GM19372 (cell line): ENCODE results near the gene CEBPB.
"Not testable (repeated sequence)": the region's sequence is repeated elsewhere in the genome, so short reads cannot be mapped to it uniquely, and the experiment has no call there.

Experiments
- ATAC-seq: cut with Tn5 transposase; IDR thresholded peaks from one replicate; pipeline ENCODE4 v1.9.1; 2021; ENCODE audit warnings: mild to moderate bottlenecking, low read depth, moderate library complexity; ENCODE audit not compliant: unreplicated experiment

CEBPB gene

DNA sequence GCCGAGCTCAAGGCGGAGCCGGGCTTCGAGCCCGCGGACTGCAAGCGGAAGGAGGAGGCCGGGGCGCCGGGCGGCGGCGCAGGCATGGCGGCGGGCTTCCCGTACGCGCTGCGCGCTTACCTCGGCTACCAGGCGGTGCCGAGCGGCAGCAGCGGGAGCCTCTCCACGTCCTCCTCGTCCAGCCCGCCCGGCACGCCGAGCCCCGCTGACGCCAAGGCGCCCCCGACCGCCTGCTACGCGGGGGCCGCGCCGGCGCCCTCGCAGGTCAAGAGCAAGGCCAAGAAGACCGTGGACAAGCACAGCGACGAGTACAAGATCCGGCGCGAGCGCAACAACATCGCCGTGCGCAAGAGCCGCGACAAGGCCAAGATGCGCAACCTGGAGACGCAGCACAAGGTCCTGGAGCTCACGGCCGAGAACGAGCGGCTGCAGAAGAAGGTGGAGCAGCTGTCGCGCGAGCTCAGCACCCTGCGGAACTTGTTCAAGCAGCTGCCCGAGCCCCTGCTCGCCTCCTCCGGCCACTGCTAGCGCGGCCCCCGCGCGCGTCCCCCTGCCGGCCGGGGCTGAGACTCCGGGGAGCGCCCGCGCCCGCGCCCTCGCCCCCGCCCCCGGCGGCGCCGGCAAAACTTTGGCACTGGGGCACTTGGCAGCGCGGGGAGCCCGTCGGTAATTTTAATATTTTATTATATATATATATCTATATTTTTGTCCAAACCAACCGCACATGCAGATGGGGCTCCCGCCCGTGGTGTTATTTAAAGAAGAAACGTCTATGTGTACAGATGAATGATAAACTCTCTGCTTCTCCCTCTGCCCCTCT lies 1.1 kb downstream of the CEBPB start:
- ATAC-seq, result peak; percentile 26

DNA sequence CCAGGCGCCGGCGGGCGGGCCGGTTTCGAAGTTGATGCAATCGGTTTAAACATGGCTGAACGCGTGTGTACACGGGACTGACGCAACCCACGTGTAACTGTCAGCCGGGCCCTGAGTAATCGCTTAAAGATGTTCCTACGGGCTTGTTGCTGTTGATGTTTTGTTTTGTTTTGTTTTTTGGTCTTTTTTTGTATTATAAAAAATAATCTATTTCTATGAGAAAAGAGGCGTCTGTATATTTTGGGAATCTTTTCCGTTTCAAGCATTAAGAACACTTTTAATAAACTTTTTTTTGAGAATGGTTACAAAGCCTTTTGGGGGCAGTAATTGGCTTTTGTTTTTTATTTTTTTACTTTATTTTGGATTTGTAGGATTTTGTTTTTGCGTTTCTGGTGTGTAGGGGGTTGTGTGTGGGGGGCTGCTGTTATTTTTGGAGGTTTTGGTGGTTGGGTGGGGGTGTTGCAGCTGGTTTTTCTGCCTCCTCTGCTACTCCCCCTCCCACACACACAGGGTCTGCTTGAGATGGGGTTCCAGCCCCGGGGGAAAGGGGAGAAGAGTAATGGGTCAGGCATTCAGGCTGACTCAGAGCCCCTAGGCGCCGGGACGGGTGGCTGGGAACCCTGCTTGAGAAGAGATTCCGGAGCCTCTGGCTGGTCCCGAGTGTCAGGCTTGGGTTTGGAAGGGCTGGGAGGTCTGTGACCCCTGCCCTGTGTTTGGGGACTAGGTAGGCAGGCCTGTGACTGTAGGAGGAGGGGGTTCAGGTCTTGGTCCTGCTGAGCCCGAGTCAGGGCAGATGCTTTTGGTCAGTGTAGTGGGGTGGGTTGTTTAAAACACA lies 2.0 kb downstream of the CEBPB start:
- ATAC-seq, result no peak

DNA sequence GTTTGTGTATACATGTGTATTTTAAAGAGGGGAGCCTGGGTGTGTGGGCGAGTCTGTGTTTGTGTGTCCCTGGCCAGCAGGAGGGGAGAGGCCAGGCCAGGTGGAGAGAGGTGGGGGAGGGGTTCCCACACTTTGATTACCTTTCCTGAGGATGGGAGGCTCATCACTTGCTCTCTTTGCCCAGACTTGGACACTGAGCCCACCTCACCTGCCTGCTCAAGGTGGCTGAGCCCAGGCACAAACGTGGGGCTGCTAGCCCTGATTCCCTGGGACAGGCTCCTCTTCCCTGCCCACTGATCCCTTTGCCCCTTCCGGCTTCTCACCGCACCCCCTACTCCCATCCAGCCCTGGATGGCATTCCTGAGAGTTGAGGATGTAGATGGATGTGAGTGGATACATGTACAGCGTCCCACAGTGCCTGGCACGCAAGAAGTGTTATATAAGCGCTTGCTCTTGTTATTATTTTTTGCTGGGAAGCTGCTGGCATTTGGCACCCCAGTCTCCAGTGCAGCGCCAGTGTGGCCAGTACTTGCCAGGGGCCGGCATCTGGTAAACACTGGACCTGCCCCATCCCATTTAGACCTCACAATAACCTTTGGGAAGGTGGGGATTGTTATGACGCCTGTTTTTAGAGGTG lies 2.7 kb downstream of the CEBPB start:
- no peak for ATAC-seq

GRCh38 chr20:50193836-50194421 lies 3.3 kb downstream of the CEBPB start:
- ATAC-seq, result no peak

DNA sequence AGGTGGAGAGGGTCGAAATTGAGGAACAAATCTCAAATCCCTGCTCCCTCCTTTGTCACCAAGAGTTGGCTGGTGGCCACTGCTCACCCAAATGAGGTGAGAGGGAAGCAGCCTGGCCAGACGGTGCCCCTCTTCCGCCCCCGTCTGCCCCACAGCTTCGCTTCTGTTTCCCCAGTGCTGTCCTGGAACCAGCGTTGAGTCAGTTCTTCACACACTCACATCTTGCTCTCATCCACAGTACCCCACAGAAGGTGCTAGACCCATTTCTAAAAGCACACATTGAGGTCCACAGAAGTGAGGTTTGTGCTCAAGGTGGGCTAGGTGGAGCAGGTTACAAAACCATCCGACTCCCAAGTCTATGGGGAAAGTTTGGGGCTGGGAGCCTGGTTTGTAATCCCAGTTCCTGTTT lies 3.8 kb downstream of the CEBPB start:
- ATAC-seq, result no peak

DNA sequence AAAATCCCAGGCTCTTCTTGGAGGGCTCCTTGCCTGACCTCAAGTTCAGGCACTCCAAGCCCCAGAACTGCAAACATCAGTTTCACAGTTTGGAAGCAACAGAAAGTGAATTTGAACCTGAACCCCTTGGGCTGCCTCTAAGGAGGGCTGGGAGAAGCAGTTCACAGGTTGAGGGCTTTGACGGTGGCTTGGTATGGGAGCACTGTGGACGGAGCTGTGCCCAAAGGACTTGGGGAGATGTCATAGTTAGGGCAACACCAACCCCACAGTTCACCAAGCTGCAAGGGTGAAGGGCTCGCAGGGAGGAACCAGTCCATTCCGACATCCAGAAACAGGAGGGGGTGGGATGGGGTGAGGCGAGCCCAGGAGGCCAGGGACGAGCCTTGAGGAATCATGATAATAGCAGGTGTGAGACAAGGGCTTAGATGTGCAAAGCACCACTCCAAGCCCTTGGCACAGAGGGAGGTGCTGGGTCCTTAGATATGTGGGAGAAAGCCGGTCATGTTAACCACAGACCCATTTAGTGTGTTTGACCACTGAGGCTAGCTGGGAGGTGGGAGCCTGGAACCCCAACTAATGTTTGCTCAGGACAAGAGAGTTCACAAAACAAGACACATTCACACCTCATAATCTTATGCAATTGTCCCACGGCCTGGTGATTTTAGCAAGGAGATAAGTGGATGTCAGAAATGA lies 4.3 kb downstream of the CEBPB start:
- no peak for ATAC-seq

DNA sequence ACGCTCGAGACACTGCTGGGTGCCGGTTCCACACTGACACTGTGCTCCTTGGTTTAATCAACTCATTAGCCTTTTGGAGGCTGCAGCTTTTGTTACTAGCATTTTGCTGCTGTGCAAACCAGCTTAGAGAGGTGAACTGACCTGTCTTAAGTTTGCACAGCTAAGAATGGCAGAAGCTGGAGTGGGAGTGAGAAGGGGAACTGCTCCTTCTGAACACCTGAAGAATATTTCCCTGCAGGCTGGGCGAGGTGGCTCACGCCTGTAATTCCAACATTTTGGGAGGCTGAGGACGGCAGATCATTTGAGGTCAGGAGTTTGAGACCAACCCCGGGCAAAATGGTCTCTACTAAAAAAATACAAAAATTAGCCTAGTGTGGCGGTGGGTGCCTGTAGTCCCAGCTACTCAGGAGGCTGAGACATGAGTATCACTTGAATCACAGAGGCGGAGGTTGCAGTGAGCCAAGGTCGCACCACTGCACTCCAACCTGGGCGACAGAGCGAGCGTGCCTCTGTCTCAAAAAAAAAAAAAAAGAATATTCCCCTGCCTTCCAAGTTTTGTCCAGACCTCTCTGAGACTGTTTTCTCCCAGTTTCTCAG lies 5.0 kb downstream of the CEBPB start:
- ATAC-seq, result no peak

GRCh38 chr20:50196248-50196647 lies 5.6 kb downstream of the CEBPB start:
- ATAC-seq, result no peak

GRCh38 chr20:50196896-50197295 lies 6.3 kb downstream of the CEBPB start:
- ATAC-seq, result no peak

- ATAC-seq, result no peak
Measured at GRCh38 chr20:50197463-50198179, 7.0 kb downstream of the CEBPB start.

DNA sequence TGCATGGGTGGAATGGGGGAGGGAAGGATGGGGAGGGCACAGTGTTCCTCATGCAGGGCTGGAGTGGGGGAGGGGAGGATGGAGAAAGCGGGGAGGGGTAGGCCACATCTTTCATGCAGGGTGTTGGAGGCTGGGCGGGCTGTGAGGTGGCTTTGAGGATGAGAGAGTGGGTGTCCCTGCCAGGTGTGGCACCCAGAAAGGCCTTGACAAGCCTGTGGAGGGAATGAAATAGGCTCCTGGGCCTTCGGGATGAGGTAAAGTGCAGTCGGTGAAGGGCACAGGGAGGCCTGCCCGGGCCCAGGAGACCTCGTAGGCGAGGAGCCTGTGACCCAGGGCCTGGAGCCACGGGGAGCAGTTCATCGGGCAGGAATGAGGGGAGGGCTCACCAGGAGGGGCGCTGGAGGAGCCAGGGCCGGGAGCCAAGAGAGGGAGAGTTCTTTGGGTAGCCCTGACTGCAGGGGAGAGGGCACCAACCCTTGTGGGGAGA lies 7.6 kb downstream of the CEBPB start:
- ATAC-seq, result no peak

DNA sequence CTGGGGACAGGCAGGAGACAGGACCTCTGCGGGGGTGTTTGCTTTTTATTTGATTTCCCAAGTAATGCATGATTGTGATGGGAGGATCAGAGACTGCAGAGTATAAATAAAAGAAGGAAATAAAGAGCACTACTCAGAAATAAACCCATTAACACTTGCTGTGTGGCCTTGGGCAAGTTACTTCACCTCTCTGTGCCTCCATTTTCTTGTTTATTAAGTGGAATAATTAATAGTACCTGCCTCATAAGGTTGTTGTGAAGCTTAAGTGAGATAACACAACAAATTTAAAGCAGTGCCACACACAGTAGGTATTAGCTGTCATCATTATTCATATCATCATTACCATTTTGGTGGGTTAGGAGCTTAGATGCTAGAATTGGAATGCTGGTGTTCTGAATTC lies 8.1 kb downstream of the CEBPB start:
- ATAC-seq, result no peak

GRCh38 chr20:50199703-50200102 lies 9.1 kb downstream of the CEBPB start:
- ATAC-seq, result no peak

GRCh38 chr20:50200482-50201104 lies 10.0 kb downstream of the CEBPB start:
- ATAC-seq, result no peak

DNA sequence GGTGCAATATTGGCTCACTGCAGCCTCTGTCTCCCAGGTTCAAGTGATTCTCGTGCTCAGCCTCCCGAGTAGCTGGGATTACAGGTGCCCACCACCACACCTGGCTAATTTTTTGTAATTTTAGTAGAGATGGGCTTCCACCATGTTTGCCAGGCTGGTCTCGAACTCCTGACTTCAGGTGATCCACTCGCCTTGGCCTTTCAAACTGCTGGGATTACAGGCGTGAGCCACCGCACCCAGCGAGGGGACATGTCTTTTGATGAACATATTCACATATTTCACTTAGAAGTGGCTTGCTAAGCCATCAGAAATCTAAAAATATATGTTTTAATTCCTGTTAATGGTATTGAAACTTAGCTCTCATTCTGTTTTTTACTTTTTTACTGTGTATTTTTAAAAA lies 11.1 kb downstream of the CEBPB start:
- ATAC-seq, result not testable (repeated sequence)

- ATAC-seq, result no peak
Measured at GRCh38 chr20:50202677-50203076, 12.0 kb downstream of the CEBPB start.

GRCh38 chr20:50203951-50204937 lies 13.6 kb downstream of the CEBPB start:
- no peak for ATAC-seq
